Fibroblast of upper back skin (primary cell): ENCODE results near the gene HOXC13.

Source experiments
- DNase-seq: peaks from one replicate; pipeline ENCODE4 v3.0.0-alpha.2; 2013

The HOXC13 gene

DNA sequence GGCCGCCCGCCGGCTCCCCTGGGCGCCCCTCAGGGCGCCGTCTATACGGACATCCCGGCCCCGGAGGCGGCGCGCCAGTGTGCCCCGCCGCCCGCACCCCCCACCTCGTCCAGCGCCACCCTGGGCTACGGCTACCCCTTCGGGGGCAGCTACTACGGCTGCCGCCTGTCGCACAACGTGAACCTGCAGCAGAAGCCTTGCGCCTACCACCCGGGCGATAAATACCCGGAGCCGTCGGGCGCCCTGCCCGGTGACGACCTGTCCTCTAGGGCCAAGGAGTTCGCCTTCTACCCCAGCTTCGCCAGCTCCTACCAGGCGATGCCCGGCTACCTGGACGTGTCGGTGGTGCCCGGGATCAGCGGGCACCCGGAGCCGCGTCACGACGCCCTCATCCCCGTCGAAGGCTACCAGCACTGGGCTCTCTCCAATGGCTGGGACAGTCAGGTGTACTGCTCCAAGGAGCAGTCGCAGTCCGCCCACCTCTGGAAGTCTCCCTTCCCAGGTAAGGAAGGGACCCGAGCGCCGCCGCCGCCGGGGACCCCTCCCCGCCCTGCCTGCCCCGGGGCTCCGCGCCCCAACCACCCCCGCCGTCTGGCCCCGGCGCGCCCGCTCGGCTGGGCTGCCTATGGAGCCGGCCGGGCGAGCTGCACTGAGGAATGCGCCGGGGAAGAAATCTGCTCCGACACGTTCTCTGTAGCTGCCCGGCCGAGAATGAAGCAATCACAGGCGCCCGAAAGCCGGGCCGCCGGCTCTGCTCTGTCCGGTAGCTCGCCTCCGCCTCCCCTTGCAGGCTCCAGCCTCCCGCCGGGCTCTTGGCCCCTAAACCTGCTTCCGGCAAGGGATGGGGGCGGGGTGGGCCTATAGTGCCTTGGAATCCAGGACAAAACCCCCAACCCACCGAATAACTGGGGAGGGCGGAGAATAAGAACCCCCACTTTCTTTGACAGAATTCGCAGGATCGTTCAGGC, 794 bp downstream of the HOXC13 start:
- peak; percentile 34 for DNase-seq

DNA sequence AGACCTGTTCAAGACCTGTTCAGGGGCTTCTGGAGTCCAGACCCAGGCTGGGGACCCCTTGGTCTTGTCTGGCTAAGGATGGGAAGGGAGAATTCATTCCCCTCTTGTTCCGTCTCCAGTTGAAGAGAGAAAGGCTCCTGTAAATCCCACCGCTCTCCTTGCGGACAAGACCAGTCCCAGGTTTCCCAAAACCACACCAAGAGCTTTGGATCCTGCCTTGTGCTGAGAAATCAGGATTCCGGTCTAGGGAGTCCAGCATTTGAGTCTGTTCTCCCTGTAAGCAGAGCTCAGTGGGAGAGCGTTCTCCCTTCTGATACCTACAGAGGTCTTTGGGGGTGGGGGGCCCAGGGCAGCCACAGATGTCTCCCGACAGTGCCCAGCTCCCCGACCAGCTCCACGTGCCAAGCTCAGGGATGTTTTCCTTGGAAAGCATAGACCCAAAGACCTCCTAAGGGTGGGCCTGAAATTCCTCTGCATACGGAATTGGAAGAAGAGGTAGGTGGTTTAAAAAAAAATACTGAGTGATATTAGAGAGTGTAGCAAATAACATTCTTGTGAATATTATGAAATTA, 1.9 kb downstream of the HOXC13 start:
- DNase-seq, result no peak

GRCh38 chr12:53941187-53941586, 2.6 kb downstream of the HOXC13 start:
- DNase-seq, result no peak

GRCh38 chr12:53941750-53942149, 3.1 kb downstream of the HOXC13 start:
- no peak for DNase-seq

DNA sequence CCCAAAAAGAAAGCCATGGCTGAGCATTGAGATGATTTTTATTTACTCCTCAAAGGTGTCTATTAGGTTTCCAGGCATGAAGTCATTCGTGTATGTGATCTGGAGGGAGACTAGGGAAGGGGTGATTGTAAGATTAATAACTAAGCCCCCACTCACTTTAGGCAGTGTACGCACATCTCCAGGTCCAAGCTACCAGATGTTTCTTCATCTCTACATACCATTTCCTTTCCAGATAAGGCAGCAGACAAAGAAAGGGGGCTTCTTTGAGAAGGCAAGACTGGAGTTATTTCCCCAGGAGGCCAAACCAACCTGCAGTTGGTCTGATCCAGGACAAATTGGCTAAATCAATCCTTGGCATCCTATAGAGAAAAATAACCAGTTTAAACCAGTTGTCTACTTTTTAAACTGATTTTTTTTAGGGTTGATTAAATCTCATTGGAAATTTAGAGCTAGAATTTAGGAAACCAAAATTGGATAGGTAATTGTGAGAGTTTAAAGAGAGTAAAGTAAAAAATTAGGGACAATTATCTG, 3.9 kb downstream of the HOXC13 start:
- DNase-seq, result no peak

GRCh38 chr12:53944209-53944608, 5.6 kb downstream of the HOXC13 start:
- no peak for DNase-seq

DNA sequence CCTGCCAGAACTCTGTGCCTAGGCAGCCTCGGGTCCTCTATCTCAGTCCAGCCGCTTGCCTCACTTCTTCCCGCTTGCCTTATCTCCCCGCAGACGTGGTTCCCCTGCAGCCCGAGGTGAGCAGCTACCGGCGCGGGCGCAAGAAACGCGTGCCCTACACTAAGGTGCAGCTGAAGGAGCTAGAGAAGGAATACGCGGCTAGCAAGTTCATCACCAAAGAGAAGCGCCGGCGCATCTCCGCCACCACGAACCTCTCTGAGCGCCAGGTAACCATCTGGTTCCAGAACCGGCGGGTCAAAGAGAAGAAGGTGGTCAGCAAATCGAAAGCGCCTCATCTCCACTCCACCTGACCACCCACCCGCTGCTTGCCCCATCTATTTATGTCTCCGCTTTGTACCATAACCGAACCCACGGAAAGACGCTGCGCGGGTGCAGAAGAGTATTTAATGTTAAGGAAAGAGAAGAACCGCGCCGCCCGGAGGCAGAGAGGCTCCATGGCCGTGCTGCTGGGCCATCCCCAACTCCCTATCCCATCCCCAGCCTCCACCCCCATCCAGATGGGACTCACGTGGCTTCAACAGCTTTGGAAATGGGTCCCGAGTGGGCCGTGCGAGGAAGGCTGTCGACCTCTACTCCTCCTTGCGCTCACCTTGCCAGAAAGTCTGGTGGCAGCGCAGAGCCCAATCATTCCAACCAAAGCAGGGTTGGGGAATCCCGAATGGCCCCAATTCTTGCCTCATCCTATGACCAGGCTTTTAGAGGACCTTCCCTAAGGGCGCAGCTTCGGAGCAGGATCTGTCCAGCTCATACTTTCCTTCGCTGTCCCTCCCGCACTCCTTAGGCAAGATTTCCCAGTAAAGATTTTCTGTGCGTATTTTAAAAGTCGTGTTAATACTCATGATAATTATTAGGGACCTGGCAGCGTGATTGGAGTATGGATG, 6.5 kb downstream of the HOXC13 start:
- DNase-seq, result no peak

GRCh38 chr12:53947743-53948142, 9.1 kb downstream of the HOXC13 start:
- DNase-seq, result no peak

DNA sequence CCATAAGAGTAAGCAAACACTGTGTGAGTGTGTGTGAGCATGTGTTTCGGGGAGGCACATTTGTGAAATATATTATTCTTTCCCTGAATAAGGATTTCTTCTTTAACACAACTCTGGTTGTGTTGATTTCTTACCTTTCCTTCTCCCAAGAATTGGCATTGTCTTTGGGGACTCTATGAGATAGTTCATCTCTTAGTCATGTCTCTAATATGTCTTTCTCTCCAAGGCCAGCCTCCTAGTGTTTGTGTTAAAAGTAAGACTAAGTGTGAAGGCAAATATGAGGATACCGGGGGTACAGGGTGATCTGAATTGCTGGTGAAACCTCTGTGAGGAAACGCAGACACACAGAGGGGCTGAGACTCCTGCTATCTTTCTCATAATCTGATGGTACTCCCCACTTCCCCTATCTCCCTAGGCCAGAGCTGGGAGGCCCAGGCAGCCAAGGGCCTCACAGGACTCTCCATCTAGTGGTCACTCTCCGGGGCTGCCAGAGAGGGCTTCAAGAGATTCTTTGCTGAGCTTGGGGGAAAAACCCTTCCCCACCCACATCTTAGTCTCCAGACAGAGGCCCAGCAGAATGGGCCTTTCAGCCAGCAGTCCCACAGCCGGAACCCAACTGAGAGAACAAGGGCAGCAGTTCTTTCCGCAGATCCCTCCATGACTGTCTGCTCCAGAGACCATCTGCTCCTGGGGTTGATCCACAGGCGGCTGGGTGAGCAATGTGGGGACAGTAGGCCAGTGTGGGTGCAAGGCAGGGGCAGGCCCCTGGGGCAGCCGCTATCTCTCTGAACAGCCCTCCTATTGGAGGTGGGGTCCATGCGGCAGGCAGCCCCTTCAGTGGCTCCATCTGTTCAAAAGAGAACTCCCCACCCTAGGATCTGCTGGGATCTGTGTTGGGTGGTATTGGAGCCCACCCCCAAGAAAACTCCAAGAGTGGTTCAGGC, 10.3 kb downstream of the HOXC13 start:
- no peak for DNase-seq

DNA sequence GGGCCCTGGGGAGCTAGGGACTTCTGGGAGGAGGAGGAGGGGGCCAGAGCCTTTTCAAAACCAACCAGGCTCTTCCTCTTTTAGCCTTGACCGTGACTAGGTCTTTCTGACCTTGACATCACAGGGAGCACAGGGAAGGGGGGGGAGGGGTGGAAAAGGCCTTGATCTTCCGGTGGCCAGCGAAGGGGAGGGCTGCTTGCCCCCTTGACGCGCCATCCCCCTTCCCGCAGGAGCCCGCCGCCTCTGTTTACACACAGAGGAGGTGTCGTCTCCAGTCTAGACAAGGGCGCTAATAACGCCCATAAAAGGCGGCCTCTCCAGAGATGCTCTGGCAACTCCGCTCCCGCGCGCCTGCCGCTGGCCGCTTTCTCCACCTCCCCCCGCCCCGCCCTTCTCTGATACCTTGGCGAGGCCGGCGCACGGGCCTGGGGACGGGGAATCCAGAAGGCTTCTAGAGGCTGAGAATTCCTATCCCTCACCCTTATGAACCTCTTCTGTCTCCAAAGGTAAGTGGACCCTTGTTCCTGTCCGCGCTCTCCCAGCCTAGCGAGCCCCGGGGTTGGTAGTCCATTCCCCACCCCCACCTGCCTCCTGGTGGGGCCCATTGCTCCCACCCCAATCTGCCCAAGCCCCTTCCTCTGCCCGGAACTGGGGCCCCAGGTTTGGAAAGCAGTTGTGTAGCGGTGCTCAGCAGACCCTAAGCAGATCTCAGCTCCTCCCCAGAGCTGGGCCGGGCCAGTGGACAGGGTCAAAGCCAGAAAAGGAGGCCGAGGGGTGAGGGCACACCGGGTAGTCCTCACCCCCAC, 11.2 kb downstream of the HOXC13 start:
- no peak for DNase-seq

DNA sequence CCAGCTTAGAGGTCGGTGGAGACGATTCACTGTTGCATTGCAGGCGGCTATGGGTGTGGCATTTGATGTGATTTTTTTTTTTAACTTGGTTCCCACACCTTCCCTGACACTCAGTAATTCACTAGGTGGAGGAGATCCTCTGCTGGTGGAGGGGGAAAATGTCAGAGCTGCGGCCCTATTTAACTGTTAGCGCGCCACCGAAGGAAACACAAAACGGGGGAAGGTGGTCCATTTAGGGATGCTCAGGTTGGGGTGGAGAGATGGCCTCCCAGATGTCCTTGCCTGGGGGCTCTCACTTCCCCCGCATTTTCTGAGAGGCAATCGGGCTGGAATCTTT, 11.8 kb downstream of the HOXC13 start:
- DNase-seq, result no peak

DNA sequence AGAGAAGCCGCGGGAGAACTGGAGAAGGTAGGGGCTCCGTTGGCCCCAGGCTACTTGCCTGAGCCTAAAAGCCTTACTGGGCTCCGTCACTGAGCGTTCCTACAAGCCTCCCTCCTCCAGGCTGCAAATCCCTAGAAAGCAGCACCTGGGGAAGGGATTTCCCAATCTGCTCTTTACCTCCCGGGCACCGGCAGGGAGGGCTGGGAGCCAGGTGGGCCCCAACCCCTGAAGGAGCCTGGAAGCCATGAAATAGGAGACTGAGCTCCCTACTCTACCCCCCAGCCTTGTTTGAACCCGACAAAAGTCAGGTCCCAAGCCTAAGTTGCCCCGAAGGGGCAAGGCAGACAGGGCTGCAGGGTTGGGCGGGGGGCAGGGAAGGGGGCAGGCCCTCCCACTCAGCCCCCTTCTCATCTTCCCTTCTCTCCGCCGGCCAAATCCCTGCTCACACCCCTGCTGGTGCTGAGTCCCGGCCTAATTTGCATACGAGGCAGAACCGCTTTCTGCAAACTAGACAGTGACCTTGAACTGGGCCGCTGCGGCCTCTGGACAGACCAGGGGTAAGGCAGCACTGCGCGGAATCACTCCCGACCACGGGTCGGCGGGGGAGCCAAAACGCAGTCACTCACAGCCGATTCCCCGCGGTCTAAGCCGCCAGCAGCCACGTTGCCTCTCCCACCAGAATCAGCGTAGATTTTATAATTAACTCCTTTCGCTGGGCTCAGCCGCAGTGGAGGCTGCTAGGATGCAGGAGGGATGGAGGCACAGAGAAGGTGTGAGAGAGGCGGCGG, 12.4 kb downstream of the HOXC13 start:
- DNase-seq, result no peak

DNA sequence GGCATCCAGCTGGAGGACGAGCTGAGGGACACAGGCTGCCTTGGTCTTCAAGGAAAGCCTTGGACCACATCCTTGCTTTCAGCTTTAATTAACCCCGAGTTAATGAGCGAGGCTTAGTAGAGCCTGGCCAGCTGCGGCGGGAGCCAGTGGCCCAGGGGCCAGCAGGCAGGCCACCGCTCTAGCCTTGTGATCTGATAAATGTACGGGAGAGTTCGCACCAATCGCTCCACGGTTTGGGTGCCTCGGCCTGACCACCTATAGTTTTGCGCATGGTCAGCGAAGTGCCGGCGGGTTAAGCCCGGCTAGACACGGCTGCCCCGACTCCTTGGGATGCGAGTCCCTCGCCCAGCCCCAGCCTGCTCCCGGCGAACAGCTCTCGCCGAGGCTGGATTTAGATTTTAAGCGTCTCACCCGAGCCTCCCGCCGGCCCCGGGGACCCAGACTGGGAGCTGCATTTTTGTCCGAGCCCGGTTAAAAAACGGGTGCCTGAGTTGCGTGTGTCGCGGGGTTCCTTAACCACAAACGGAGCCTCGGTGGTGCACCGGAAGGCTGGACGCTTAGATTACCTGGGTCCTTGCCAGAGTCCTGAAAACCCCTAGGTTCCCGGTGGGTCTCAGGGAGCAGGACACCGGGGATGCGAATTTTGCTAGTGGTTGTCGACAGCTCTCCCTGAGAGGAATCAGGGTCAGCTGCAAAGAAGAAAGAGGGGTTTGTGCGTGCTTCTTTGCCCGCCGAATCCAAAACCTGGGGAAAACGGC, 13.1 kb downstream of the HOXC13 start:
- no peak for DNase-seq

GRCh38 chr12:53952335-53952694, 13.7 kb downstream of the HOXC13 start:
- no peak for DNase-seq

DNA sequence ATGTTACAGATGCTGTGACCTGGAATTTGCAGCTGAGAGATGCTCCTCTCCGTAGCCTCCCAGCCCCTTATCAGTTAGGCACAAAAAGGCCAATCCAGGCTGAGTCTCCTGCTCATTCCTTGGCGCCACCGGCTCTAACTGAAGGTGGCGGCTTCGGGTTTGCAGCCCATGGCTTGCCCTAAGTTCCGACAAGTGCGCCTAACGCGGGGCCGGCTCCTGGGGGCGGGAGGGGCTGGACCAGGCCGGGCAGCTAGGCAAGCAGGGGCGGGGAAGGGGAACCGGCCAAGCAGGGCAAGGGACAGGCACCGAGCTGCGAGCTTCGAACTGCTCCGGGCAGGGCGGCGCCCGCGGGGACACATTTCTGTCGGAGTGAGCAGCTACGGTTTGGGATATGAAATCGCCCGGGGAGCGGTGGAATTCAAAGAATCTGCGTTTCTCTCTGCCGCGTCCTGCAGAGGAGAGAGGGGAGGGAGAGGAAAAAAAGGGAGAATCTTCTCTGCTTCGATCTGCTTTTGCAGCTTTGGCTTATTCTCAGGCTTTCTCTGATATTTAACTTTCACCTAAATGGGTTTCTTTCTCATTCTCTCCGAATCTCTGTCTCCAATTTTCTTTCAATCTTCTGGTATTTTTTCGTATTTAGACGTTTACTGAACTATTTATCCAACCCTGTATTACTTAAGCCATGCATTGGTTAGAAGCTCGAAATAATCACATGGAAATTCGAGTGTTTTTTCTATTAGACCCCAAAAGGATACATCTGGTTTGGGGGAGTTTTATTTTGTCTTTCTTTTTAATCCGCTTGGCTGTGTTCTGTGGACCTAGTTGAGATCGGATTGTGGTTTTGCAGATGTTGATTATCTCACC, 14.5 kb downstream of the HOXC13 start:
- DNase-seq, result peak; percentile 38

- no peak for DNase-seq
These were observed 15.4 kb downstream of the HOXC13 start for GRCh38 chr12:53953831-53954693.

DNA sequence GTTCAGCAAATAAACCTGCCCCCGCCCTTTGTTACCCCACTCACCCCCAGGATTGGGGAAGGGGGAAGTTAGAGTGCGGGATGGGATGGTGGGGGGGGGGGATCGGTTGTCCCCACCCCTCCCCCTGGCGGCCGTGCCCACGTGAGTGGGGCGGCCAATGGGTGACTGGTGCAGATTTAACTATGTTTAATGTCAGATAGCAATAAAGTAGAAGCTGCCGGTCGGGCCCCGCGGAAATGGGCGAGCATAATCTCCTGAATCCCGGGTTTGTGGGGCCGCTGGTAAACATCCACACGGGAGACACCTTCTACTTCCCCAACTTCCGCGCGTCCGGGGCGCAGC, 16.0 kb downstream of the HOXC13 start, which contains the start of gene HOXC12:
HOXC12 (plus strand) TSS at position 210 of the 342 bp plus-strand sequence; CDS start at position 237, 27 bp downstream.
- DNase-seq, result no peak
